DND-41 (cell line): Measurements from ENCODE around the gene SATB1.

Experiments used
- CTCF ChIP-seq: IDR thresholded peaks from 2 replicates; pipeline ENCODE4 v1.5.1; 2012; ENCODE audit warnings: borderline replicate concordance, low read length, moderate library complexity, mild to moderate bottlenecking; ENCODE audit not compliant: poor library complexity, severe bottlenecking; ENCODE audit errors: extremely low read depth
- EZH2 ChIP-seq: IDR thresholded peaks from 3 replicates; pipeline ENCODE4 v1.6.1; 2012; ENCODE audit warnings: borderline replicate concordance, low read depth, mild to moderate bottlenecking, moderate library complexity, low read length, inconsistent platforms; ENCODE audit not compliant: severe bottlenecking

- TF ChIP-seq CTCF (no peak), EZH2 (no peak)
Observed at GRCh38 chr3:18369551-18370185, 55.5 kb downstream of the SATB1 start.
